PC-3 (cell line): ENCODE data around the gene GFY. TPM values are rescaled to one million over a fixed set of nuclear protein-coding genes. Genes with fewer than 3 reads are reported as not detected.

Source experiments
- ATAC-seq: fragments of 200-7000 bp; cut with Tn5 transposase; 2 replicates; pipeline ENCODE4 v1.9.1; 2020; ENCODE audit warnings: mild to moderate bottlenecking, moderate library complexity
- BruUV-seq: library from RNA; stranded (reverse); fragments of 400-500 nt; replicated peaks from 2 replicates; lab custom pipeline; 2021; lab: Mats Ljungman, UMichigan
- CTCF ChIA-PET: fragments of 300-600 bp; sonication (Branson Sonifier 250); formaldehyde crosslinking; loops from one replicate; lab custom pipeline; 2022; ENCODE audit warnings: antibody characterized with exemption; lab: Charles Lee
- POLR2A ChIA-PET: fragments of 300-600 bp; sonication (Branson Sonifier 250); formaldehyde crosslinking; loops from one replicate; lab custom pipeline; 2022; ENCODE audit warnings: antibody characterized with exemption; ENCODE audit not compliant: unreplicated experiment; lab: Charles Lee
- DNase-seq: peaks from one replicate; pipeline ENCODE4 v3.0.0-alpha.2; 2015
- H2AFZ ChIP-seq: fragments of 300-600 bp; sonication (generic); 2 replicates; pipeline ENCODE4 v1.6.0; 2016; ENCODE audit warnings: antibody characterized with exemption, low read length
- H3F3A ChIP-seq: fragments of 300-600 bp; sonication (generic); one replicate; pipeline ENCODE4 v1.6.0; 2017; ENCODE audit warnings: antibody characterized with exemption, low read length, control low read depth, mild to moderate bottlenecking; ENCODE audit not compliant: unreplicated experiment
- H3K27ac ChIP-seq: fragments of 300-600 bp; sonication (generic); 2 replicates; pipeline ENCODE4 v1.5.1; 2016; ENCODE audit warnings: mild to moderate bottlenecking, low read length
- H3K27me3 ChIP-seq: fragments of 300-600 bp; sonication (generic); 2 replicates; pipeline ENCODE4 v1.6.1; 2016; ENCODE audit warnings: low read length, mixed read lengths
- H3K36me3 ChIP-seq: fragments of 300-600 bp; sonication (generic); 2 replicates; pipeline ENCODE4 v1.6.1; 2016; ENCODE audit warnings: low read depth, mixed run types, low read length, mixed read lengths
- H3K4me1 ChIP-seq: fragments of 300-600 bp; sonication (generic); 2 replicates; pipeline ENCODE4 v1.5.1; 2016; ENCODE audit warnings: low read length; ENCODE audit not compliant: insufficient read depth
- H3K4me2 ChIP-seq: fragments of 300-600 bp; sonication (generic); 2 replicates; pipeline ENCODE4 v1.6.0; 2016; ENCODE audit warnings: low read length
- H3K4me3 ChIP-seq: fragments of 300-600 bp; sonication (generic); 2 replicates; pipeline ENCODE4 v1.5.1; 2016; ENCODE audit warnings: mild to moderate bottlenecking, low read length, mixed read lengths
- H3K79me2 ChIP-seq: fragments of 300-600 bp; sonication (generic); 2 replicates; pipeline ENCODE4 v1.6.1; 2017; ENCODE audit warnings: low read length, mixed read lengths
- H3K9ac ChIP-seq: fragments of 300-600 bp; sonication (generic); 2 replicates; pipeline ENCODE4 v1.6.0; 2016; ENCODE audit warnings: mild to moderate bottlenecking, low read length
- H3K9me2 ChIP-seq: fragments of 300-600 bp; sonication (generic); replicated peaks from 2 replicates; pipeline ENCODE4 v1.6.1; 2016; ENCODE audit warnings: mixed run types, low read length, mixed read lengths
- H3K9me3 ChIP-seq: fragments of 300-600 bp; sonication (generic); 2 replicates; pipeline ENCODE4 v1.6.1; 2016; ENCODE audit warnings: low read length, mixed read lengths
- H4K20me1 ChIP-seq: fragments of 300-600 bp; sonication (generic); 2 replicates; pipeline ENCODE4 v1.6.1; 2016; ENCODE audit warnings: low read length, mixed read lengths
- EZH2 ChIP-seq: fragments of 300-600 bp; sonication (generic); IDR thresholded peaks from one replicate; pipeline ENCODE4 v1.6.1; 2017; ENCODE audit warnings: antibody characterized with exemption, mild to moderate bottlenecking, low read length; ENCODE audit not compliant: unreplicated experiment
- EZH2phosphoT487 ChIP-seq: fragments of 300-600 bp; sonication (generic); IDR thresholded peaks from 2 replicates; pipeline ENCODE4 v1.6.1; 2018; ENCODE audit warnings: mild to moderate bottlenecking, antibody characterized with exemption, low read length, borderline replicate concordance
- intact Hi-C: fragments of 100-400 bp; cut with micrococcal nuclease; formaldehyde crosslinking; loops from 2 replicates; pipeline ENCODE4 v1.9.0; 2023
- total RNA-seq: library from RNA; depleted of rRNA; stranded (reverse); fragments of >200 nt; gene quantifications from 2 replicates; pipeline ENCODE4 v1.2.3, GENCODE V29; 2014
- TF ChIP-seq, protein P1 (sequence below): fragments of 300-600 bp; sonication (generic); conservative IDR thresholded peaks from 2 replicates; pipeline ENCODE4 v1.5.1; 2017; ENCODE audit warnings: antibody characterized with exemption, low read depth, mild to moderate bottlenecking, low read length

GFY gene
- total RNA-seq, 1 experiment from 2014 or later = not detected

DNA sequence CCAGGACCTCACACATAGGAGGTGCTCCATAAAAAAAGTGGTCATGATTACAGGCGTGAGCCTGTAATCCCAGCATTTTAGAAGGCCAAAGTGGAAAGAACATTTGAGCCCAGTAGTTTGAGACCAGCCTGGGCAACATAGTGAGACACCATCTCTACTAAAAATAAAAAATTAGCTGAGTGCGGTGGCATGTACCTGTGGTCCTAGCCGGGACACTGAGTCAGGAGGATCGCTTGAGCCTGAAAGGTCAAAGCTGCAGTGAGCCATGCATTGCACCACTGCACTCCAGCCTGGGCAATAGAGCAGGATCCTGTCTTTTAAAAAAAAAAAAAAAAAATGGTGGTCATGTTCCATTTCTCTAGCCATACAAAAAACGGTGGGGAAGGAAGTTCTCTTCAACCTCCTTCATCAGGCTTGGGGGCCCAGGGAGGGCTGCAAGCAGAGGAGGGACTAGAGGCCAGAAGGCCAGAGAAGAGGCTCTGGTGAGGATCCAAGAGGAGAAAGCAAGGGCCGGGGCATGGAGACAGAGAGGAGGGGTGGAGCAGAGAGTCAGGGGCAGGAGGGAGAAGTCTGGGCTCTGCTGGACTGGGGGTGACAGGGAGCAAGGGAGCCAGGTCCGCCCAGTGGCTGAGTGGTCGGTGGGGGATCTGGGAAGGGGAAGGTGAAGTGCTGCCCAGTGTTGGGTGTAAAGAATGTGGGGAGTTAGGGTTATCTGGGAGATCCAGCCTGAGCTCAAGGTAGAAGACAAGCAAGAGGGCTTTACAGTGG, 28.3 kb upstream of the GFY start:
- Histone ChIP-seq H3K4me3 (no peak overlapping the region), H3K9ac (no peak overlapping the region), H3K4me2 (no peak overlapping the region), H3K79me2 (no peaks in the 10 kb centered on the region), H3K9me2 (no peaks in the 10 kb centered on the region), H2AFZ (no peak overlapping the region), H3K27ac (no peak overlapping the region), H3K27me3 (no peaks in the 10 kb centered on the region), H3F3A (no peaks in the 10 kb centered on the region), H3K36me3 (no peaks in the 10 kb centered on the region), H3K4me1 (no peaks in the 10 kb centered on the region), H4K20me1 (no peaks in the 10 kb centered on the region), H3K9me3 (no peaks in the 10 kb centered on the region)
- ChIA-PET CTCF (no interaction called here), POLR2A (no interaction called here)
- ATAC-seq = no peak
- TF ChIP-seq EZH2 = no peak
- BruUV-seq = no TSS peak
- intact Hi-C loops = no loop called here
- DNase-seq = no peak

DNA sequence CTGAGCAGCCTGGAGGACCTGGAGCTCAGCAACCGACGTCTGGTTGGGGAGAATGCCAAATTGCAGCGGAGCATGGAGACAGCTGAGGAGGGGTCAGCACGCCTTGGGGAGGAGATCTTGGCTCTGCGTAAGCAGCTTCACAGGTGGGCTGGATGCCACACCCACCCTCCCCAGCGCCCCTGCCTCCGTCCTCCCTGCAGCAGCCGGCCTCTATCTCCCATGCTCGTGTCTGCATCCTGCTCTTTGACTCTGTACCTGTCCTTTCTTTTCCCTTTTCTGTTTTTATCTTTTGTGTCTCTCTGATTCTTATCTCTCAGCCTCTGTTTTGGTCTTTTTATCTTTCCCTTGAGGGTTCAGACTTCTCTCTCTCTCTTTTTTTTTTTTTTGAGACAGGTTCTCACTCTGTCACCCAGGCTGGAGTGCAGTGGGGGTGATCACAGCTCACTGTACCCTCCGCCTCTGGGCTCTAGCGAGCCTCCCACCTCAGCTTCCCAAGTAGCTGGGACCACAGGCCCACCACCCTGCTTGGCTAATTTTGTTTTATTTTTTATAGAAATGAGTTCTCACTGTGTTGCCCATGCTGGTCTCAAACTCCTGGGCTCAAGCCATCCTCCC, 27.1 kb upstream of the GFY start:
- Histone ChIP-seq H3F3A (no peaks in the 10 kb centered on the region), H3K27me3 (no peaks in the 10 kb centered on the region), H3K36me3 (no peaks in the 10 kb centered on the region), H3K27ac (no peak overlapping the region), H3K9me2 (no peaks in the 10 kb centered on the region), H3K4me2 (no peak overlapping the region), H3K9me3 (no peaks in the 10 kb centered on the region), H3K4me1 (peaks cover 1% of the 10 kb centered on the region), H3K79me2 (no peaks in the 10 kb centered on the region), H3K4me3 (no peak overlapping the region), H4K20me1 (no peaks in the 10 kb centered on the region), H3K9ac (no peak overlapping the region), H2AFZ (no peak overlapping the region)
- no TSS peak for BruUV-seq
- ChIA-PET POLR2A (no interaction called here), CTCF (no interaction called here)
- DNase-seq = no peak
- TF ChIP-seq, protein P1, sequence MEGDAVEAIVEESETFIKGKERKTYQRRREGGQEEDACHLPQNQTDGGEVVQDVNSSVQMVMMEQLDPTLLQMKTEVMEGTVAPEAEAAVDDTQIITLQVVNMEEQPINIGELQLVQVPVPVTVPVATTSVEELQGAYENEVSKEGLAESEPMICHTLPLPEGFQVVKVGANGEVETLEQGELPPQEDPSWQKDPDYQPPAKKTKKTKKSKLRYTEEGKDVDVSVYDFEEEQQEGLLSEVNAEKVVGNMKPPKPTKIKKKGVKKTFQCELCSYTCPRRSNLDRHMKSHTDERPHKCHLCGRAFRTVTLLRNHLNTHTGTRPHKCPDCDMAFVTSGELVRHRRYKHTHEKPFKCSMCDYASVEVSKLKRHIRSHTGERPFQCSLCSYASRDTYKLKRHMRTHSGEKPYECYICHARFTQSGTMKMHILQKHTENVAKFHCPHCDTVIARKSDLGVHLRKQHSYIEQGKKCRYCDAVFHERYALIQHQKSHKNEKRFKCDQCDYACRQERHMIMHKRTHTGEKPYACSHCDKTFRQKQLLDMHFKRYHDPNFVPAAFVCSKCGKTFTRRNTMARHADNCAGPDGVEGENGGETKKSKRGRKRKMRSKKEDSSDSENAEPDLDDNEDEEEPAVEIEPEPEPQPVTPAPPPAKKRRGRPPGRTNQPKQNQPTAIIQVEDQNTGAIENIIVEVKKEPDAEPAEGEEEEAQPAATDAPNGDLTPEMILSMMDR = no peak
- TF ChIP-seq EZH2 (no peak), EZH2phosphoT487 (no peak)
- no peak for ATAC-seq
- intact Hi-C loops = no loop called here

DNA sequence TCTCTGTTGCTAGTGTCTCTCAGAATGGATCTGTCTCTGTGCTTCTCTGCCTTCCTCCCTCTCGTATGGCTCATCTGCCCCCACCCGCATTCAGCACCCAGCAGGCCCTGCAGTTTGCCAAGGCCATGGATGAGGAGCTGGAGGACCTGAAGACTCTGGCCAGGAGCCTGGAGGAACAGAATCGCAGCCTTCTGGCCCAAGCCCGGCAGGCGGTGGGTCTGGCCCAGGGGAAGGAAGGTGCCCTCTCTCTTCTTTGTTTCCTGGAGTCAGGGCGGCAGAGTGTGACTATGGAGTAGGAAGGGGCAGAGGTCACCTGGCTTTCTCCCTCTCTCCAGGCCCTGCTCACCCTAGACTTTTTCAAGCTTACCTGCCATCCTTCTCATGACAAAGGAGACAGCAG, 26.3 kb upstream of the GFY start:
- Histone ChIP-seq H3K27me3 (no peaks in the 10 kb centered on the region), H3K27ac (no peak overlapping the region), H3F3A (no peaks in the 10 kb centered on the region), H3K9me3 (no peaks in the 10 kb centered on the region), H3K4me2 (no peak overlapping the region), H2AFZ (no peak overlapping the region), H3K79me2 (no peaks in the 10 kb centered on the region), H3K9me2 (no peaks in the 10 kb centered on the region), H3K36me3 (no peaks in the 10 kb centered on the region), H3K4me1 (peaks cover 9% of the 10 kb centered on the region), H3K9ac (no peak overlapping the region), H3K4me3 (no peak overlapping the region), H4K20me1 (no peaks in the 10 kb centered on the region)
- intact Hi-C loops = no loop called here
- DNase-seq (no peak), ATAC-seq (no peak)
- BruUV-seq = no TSS peak
- TF ChIP-seq EZH2phosphoT487 (no peak), EZH2 (no peak)
- TF ChIP-seq, protein P1 = no peak
- POLR2A ChIA-PET = no interaction called here
- CTCF ChIA-PET = no interaction called here
